Calu3 (cell line): ENCODE results near the gene DYSF. TPM values are rescaled to one million over a fixed set of nuclear protein-coding genes. Genes with fewer than 3 reads are reported as not detected.

Source experiments
- BruUV-seq: library from RNA; stranded (reverse); fragments of 400-500 nt; replicated peaks from 2 replicates; lab custom pipeline; 2021; lab: Mats Ljungman, UMichigan
- CTCF ChIA-PET: fragments of 300-600 bp; sonication (Branson Sonifier 250); formaldehyde crosslinking; loops from one replicate; lab custom pipeline; 2022; ENCODE audit warnings: antibody characterized with exemption; lab: Charles Lee
- DNase-seq: peaks from one replicate; pipeline ENCODE4 v3.0.0; 2022
- H3K27ac Mint-ChIP-seq: one replicate; pipeline ENCODE4 v1.8.0; 2022; ENCODE audit warnings: mixed read lengths; ENCODE audit not compliant: unreplicated experiment
- H3K27me3 Mint-ChIP-seq: one replicate; pipeline ENCODE4 v1.8.0; 2022; ENCODE audit warnings: mixed read lengths; ENCODE audit not compliant: unreplicated experiment
- H3K36me3 Mint-ChIP-seq: one replicate; pipeline ENCODE4 v1.8.0; 2022; ENCODE audit warnings: mild to moderate bottlenecking, moderate library complexity, mixed read lengths; ENCODE audit not compliant: insufficient read depth, unreplicated experiment
- H3K4me1 Mint-ChIP-seq: one replicate; pipeline ENCODE4 v1.8.0; 2022; ENCODE audit warnings: mild to moderate bottlenecking, low read depth, mixed read lengths; ENCODE audit not compliant: unreplicated experiment
- H3K4me3 Mint-ChIP-seq: one replicate; pipeline ENCODE4 v1.8.0; 2022; ENCODE audit warnings: mild to moderate bottlenecking, low read depth, moderate library complexity, mixed read lengths; ENCODE audit not compliant: unreplicated experiment
- H3K9me3 Mint-ChIP-seq: one replicate; pipeline ENCODE4 v1.8.0; 2022; ENCODE audit warnings: low read depth, mixed read lengths; ENCODE audit not compliant: unreplicated experiment
- CTCF ChIP-seq: fragments of 200-600 bp; IDR thresholded peaks from one replicate; pipeline ENCODE4 v1.8.0; 2022; ENCODE audit warnings: antibody characterized with exemption; ENCODE audit not compliant: unreplicated experiment
- intact Hi-C: fragments of 100-400 bp; cut with micrococcal nuclease; formaldehyde crosslinking; loops from one replicate; pipeline ENCODE4 v1.10.0; 2022; ENCODE audit not compliant: unreplicated experiment
- total RNA-seq: library from RNA; stranded (reverse); gene quantifications from 2 replicates; pipeline ENCODE4 v1.2.3, GENCODE V29; 2022

The DYSF gene
- total RNA-seq, 1 experiment from 2014 or later: 3.2 TPM

GRCh38 chr2:71609441-71609840 is 156.1 kb downstream of the DYSF start:
- Mint-ChIP-seq H3K27ac (no peak overlapping the region), H3K4me1 (no peaks in the 10 kb centered on the region), H3K27me3 (peaks cover 64% of the 10 kb centered on the region), H3K9me3 (no peaks in the 10 kb centered on the region), H3K36me3 (no peaks in the 10 kb centered on the region), H3K4me3 (no peak overlapping the region)
- no peak for TF ChIP-seq CTCF
- DNase-seq: no peak
- no TSS peak for BruUV-seq
- CTCF ChIA-PET: interaction anchor here (0.8 to 1.6 kb wide), 3 partner anchors 13 to 541 kb away, joined by 3 to 10 read pairs (median 6); no protein-coding TSS in a partner anchor
- intact Hi-C loops: no loop called here

- DNase-seq: no peak
- no TSS peak for BruUV-seq
- H3K4me3 Mint-ChIP-seq: no peak overlapping the region
- H3K27ac Mint-ChIP-seq: no peak overlapping the region
- H3K36me3 Mint-ChIP-seq: no peaks in the 10 kb centered on the region
- intact Hi-C loops: loop anchor here (1.0 to 5.0 kb wide), 2 partner anchors 188 to 542 kb away; no protein-coding TSS in a partner anchor
- no peaks in the 10 kb centered on the region for H3K9me3 Mint-ChIP-seq
- peaks cover 64% of the 10 kb centered on the region for H3K27me3 Mint-ChIP-seq
- CTCF ChIA-PET: interaction anchor here (1.4 to 1.6 kb wide), 2 partner anchors 188 to 540 kb away, joined by 6 to 10 read pairs; no protein-coding TSS in a partner anchor
- no peaks in the 10 kb centered on the region for H3K4me1 Mint-ChIP-seq
- peak; percentile 39 for TF ChIP-seq CTCF
Observed at GRCh38 chr2:71609958-71610357, 156.6 kb downstream of the DYSF start.

GRCh38 chr2:71610671-71611070 is 157.3 kb downstream of the DYSF start:
- H3K27me3 Mint-ChIP-seq: peaks cover 58% of the 10 kb centered on the region
- BruUV-seq: no TSS peak
- H3K27ac Mint-ChIP-seq: no peak overlapping the region
- DNase-seq: no peak
- no peaks in the 10 kb centered on the region for H3K36me3 Mint-ChIP-seq
- CTCF ChIA-PET: interaction anchor here (1.4 to 1.6 kb wide), 2 partner anchors 187 to 540 kb away, joined by 6 to 10 read pairs; no protein-coding TSS in a partner anchor
- no peak for TF ChIP-seq CTCF
- H3K4me1 Mint-ChIP-seq: no peaks in the 10 kb centered on the region
- H3K4me3 Mint-ChIP-seq: no peak overlapping the region
- intact Hi-C loops: loop anchor here (1.0 to 5.0 kb wide), 2 partner anchors 188 to 542 kb away; no protein-coding TSS in a partner anchor
- H3K9me3 Mint-ChIP-seq: no peaks in the 10 kb centered on the region

- no peak for DNase-seq
- intact Hi-C loops: loop anchor here (5.0 kb wide), 1 partner anchor 541 kb away; no protein-coding TSS in a partner anchor
- H3K4me1 Mint-ChIP-seq: no peaks in the 10 kb centered on the region
- TF ChIP-seq CTCF: no peak
- H3K27me3 Mint-ChIP-seq: peaks cover 52% of the 10 kb centered on the region
- no peaks in the 10 kb centered on the region for H3K9me3 Mint-ChIP-seq
- no peak overlapping the region for H3K27ac Mint-ChIP-seq
- CTCF ChIA-PET: no interaction called here
- no peaks in the 10 kb centered on the region for H3K36me3 Mint-ChIP-seq
- no TSS peak for BruUV-seq
- no peak overlapping the region for H3K4me3 Mint-ChIP-seq
Observed at GRCh38 chr2:71611247-71611646, 157.9 kb downstream of the DYSF start.
